Activated CD8-positive, alpha-beta T cell treated with anti-CD3 and anti-CD28 coated beads for 36 hours (primary cell): ENCODE measurements around the gene PRCC. TPM values are rescaled to one million over a fixed set of nuclear protein-coding genes. Genes with fewer than 3 reads are reported as not detected.

ENCODE experiments used
- ATAC-seq: fragments of 200-7000 bp; cut with Tn5 transposase; one replicate; pipeline ENCODE4 v1.10.0; 2021; ENCODE audit warnings: mild to moderate bottlenecking, moderate library complexity
- CTCF ChIA-PET: fragments of 350-600 bp; sonication (Branson Sonifier 250); formaldehyde crosslinking; loops from one replicate; lab custom pipeline; 2021; ENCODE audit warnings: antibody characterized with exemption; lab: Charles Lee
- POLR2A ChIA-PET: fragments of 350-600 bp; sonication (Branson Sonifier 250); formaldehyde crosslinking; loops from one replicate; lab custom pipeline; 2021; ENCODE audit warnings: antibody characterized with exemption; lab: Charles Lee
- DNase-seq: peaks from one replicate; pipeline ENCODE4 v3.0.0-alpha.2; 2020
- H3K27ac Mint-ChIP-seq: one replicate; pipeline ENCODE4 v1.8.0; 2021; ENCODE audit warnings: mild to moderate bottlenecking, mixed read lengths
- H3K27me3 Mint-ChIP-seq: one replicate; pipeline ENCODE4 v1.8.0; 2021; ENCODE audit warnings: mixed read lengths
- H3K36me3 Mint-ChIP-seq: one replicate; pipeline ENCODE4 v1.8.0; 2021; ENCODE audit warnings: low read depth, mixed read lengths
- H3K4me1 Mint-ChIP-seq: one replicate; pipeline ENCODE4 v1.8.0; 2021; ENCODE audit warnings: low read depth, mixed read lengths
- H3K4me3 Mint-ChIP-seq: one replicate; pipeline ENCODE4 v1.8.0; 2021; ENCODE audit warnings: mild to moderate bottlenecking, moderate library complexity, mixed read lengths
- H3K9me3 Mint-ChIP-seq: one replicate; pipeline ENCODE4 v1.8.0; 2021; ENCODE audit warnings: mixed read lengths
- intact Hi-C: fragments of 100-400 bp; cut with micrococcal nuclease; formaldehyde crosslinking; loops from one replicate; pipeline ENCODE4 v1.10.0; 2022
- total RNA-seq, 2 experiments: library from RNA; stranded (reverse); gene quantifications; one replicate each; pipeline ENCODE4 v1.2.3, GENCODE V29; 2021
- TF ChIP-seq, protein P1 (sequence below): fragments of 200-600 bp; IDR thresholded peaks from one replicate; pipeline ENCODE4 v1.8.0; 2022; ENCODE audit warnings: antibody characterized with exemption, mild to moderate bottlenecking

The PRCC gene
- total RNA-seq, 2 experiments from 2014 or later = 69.8 to 70.6 TPM

DNA sequence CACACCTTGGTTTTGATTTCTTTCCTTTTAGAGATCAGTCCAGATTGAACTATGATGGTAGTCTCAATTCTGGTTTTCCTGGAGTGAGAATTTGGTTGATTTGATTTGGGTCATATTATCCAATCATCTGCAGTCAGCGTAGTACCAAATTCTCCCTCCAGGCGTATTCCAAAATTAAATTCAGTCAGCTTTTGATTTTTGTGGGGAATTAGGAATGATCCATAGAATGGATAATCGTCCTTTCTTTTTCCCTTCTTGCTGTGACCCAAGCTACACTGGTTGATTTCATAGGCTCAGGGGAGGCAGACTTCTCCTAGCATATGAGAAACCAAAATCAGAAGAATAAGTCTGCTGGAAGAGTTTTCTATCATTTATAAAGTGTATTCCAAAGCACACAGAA lies 4.9 kb downstream of the PRCC start:
- Mint-ChIP-seq H3K4me1 (peaks cover 58% of the 10 kb centered on the region), H3K36me3 (peaks cover 47% of the 10 kb centered on the region)
- CTCF ChIA-PET = interaction anchor here (0.6 to 4.0 kb wide), 12 partner anchors 16 to 117 kb away, joined by 3 to 63 read pairs (median 4); partner anchors contain the start of genes ISG20L2 and METTL25B

DNA sequence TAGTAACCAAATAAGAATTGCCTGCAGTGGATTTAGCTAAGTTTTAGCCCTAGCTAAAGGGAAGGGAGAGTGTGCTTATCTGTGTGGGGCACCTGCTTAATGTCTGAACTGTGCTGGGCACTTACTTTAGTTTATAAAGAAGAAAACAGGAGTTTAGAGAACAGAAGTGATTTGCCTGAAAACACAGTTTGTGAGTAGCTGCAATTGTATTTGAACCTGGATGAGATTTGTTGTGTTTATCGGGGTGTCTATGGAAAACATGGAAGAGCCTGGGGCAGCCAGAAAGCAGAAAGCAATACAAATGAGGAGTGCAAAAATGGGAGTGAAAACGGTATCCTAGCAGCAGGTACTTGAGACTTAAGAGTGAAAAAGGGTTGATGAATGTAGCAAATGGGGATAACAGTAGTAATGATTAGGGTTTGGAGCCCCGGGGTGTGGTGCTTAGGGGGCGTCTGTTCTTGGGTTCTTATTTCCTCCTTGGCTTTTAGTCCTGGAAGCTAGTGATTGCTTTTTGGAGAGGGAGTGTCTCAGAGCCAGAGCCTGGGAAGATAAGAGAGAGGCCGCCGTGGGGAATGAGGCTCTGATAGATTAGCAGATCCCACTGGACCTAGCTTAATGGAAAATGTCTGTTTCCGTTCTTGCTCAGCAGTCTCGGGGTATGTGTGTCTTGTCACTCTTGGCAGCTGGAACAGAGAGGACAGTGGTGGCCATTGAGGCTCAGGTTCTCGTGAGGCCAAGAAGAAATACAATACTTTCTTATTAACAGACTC lies 5.6 kb downstream of the PRCC start:
- no peaks in the 10 kb centered on the region for H3K9me3 Mint-ChIP-seq
- no peak overlapping the region for H3K4me3 Mint-ChIP-seq
- H3K27ac Mint-ChIP-seq = no peak overlapping the region
- no peaks in the 10 kb centered on the region for H3K27me3 Mint-ChIP-seq
- CTCF ChIA-PET = interaction anchor here (0.8 to 4.0 kb wide), 11 partner anchors 16 to 148 kb away, joined by 3 to 63 read pairs (median 4); partner anchors contain the start of genes ISG20L2 and METTL25B
- TF ChIP-seq, protein P1, sequence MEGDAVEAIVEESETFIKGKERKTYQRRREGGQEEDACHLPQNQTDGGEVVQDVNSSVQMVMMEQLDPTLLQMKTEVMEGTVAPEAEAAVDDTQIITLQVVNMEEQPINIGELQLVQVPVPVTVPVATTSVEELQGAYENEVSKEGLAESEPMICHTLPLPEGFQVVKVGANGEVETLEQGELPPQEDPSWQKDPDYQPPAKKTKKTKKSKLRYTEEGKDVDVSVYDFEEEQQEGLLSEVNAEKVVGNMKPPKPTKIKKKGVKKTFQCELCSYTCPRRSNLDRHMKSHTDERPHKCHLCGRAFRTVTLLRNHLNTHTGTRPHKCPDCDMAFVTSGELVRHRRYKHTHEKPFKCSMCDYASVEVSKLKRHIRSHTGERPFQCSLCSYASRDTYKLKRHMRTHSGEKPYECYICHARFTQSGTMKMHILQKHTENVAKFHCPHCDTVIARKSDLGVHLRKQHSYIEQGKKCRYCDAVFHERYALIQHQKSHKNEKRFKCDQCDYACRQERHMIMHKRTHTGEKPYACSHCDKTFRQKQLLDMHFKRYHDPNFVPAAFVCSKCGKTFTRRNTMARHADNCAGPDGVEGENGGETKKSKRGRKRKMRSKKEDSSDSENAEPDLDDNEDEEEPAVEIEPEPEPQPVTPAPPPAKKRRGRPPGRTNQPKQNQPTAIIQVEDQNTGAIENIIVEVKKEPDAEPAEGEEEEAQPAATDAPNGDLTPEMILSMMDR = no peak
- POLR2A ChIA-PET = interaction anchor here (0.7 to 1.8 kb wide), 4 partner anchors 8 to 43 kb away, joined by 3 to 9 read pairs (median 4); no protein-coding TSS in a partner anchor
- peaks cover 64% of the 10 kb centered on the region for H3K4me1 Mint-ChIP-seq
- DNase-seq (no peak), ATAC-seq (no peak)
- peaks cover 51% of the 10 kb centered on the region for H3K36me3 Mint-ChIP-seq
- intact Hi-C loops = no loop called here

More for the DNA sequence above, 4.9 kb downstream of the PRCC start:
- H3K9me3 Mint-ChIP-seq = no peaks in the 10 kb centered on the region
- DNase-seq (no peak), ATAC-seq (no peak)
- no peak overlapping the region for H3K27ac Mint-ChIP-seq
- TF ChIP-seq, protein P1 = peak; percentile 31
- POLR2A ChIA-PET = interaction anchor here (1.2 to 1.8 kb wide), 4 partner anchors 9 to 43 kb away, joined by 3 to 9 read pairs (median 4); no protein-coding TSS in a partner anchor
- no peak overlapping the region for H3K4me3 Mint-ChIP-seq
- no peaks in the 10 kb centered on the region for H3K27me3 Mint-ChIP-seq
- intact Hi-C loops = no loop called here

DNA sequence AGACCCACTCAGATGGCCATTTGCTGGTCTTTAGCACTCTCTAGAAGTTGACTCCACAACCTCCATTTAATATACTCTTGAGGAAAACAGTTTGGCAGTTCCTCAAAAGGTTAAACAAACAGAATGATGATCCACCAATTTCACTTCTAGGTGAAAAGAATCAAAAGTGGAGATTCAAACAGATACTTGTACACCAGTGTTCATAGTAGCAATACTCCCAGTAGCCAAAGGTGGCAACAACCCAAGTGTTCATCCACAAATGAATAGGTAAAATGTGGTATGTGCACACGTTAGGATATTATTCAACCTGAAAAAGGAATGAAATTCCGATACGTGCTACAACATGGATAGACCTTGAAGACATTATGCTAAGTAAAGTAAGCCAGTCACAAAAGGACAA lies 6.3 kb downstream of the PRCC start:
- H3K4me1 Mint-ChIP-seq = peaks cover 68% of the 10 kb centered on the region
- no peak for DNase-seq
- no peaks in the 10 kb centered on the region for H3K9me3 Mint-ChIP-seq
- intact Hi-C loops = no loop called here
- no peak overlapping the region for H3K4me3 Mint-ChIP-seq
- H3K27me3 Mint-ChIP-seq = no peaks in the 10 kb centered on the region
- CTCF ChIA-PET = interaction anchor here (1.8 to 4.0 kb wide), 2 partner anchors 47 to 116 kb away, joined by 4 to 63 read pairs; partner anchors contain the start of genes ISG20L2 and METTL25B
- TF ChIP-seq, protein P1 = peak; percentile 19
- peak; percentile 25 for ATAC-seq
- H3K36me3 Mint-ChIP-seq = peaks cover 46% of the 10 kb centered on the region
- H3K27ac Mint-ChIP-seq = no peak overlapping the region
- POLR2A ChIA-PET = interaction anchor here (0.7 to 1.8 kb wide), 4 partner anchors 8 to 44 kb away, joined by 3 to 9 read pairs (median 4); no protein-coding TSS in a partner anchor

DNA sequence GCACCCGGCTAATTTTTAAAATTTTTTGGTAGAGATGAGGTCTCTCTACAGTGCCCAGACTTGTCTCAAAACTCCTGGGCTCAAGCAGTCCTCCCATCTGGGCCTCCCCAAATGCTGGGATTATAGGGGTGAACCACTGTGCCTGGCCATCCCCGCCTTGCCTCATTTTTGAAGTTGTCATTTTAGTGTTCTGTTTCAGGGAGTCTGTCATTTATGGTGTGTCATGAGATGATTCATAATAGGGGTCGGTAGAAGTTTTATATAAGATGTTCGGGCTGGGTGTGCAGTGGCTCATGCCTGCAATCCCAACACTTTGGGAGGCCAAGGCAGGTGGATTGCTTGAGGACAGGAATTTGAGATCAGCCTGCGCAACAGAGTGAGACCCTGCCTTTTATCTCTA lies 8.5 kb downstream of the PRCC start:
- POLR2A ChIA-PET = interaction anchor here (0.6 to 1.1 kb wide), 2 partner anchors 8 to 20 kb away, joined by 3 read pairs; no protein-coding TSS in a partner anchor

More for the DNA sequence above, 8.5 kb downstream of the PRCC start:
- H3K36me3 Mint-ChIP-seq = peaks cover 29% of the 10 kb centered on the region
- intact Hi-C loops = no loop called here
- no peaks in the 10 kb centered on the region for H3K27me3 Mint-ChIP-seq
- CTCF ChIA-PET = interaction anchor here (2.7 to 4.1 kb wide), 3 partner anchors 49 to 86 kb away, joined by 10 to 28 read pairs (median 18); partner anchors contain the start of gene NTRK1
- H3K4me1 Mint-ChIP-seq = peaks cover 52% of the 10 kb centered on the region
- TF ChIP-seq, protein P1 = no peak
- DNase-seq (no peak), ATAC-seq (peak; percentile 66)
- no peak overlapping the region for H3K4me3 Mint-ChIP-seq
- H3K27ac Mint-ChIP-seq = peak overlapping the region; percentile 60
- H3K9me3 Mint-ChIP-seq = no peaks in the 10 kb centered on the region
